Upper lobe of right lung (tissue), 1 donor: ENCODE results near the gene TMEM178B. TPM values are rescaled to one million over a fixed set of nuclear protein-coding genes. Genes with fewer than 3 reads are reported as not detected.
"Not testable (repeated sequence)": the region's sequence is repeated elsewhere in the genome, so short reads cannot be mapped to it uniquely, and the experiment has no call there.

Experiments used
- ATAC-seq: fragments of 200-7000 bp; cut with Tn5 transposase; one replicate; pipeline ENCODE4 v1.9.1; 2020; ENCODE audit warnings: mild to moderate bottlenecking, moderate library complexity
- DNase-seq: peaks from one replicate; pipeline ENCODE4 v3.0.0-alpha.2; 2020
- H3K27ac ChIP-seq: fragments of 200-600 bp; one replicate; pipeline ENCODE4 v1.8.0; 2022
- H3K27me3 ChIP-seq: fragments of 200-600 bp; one replicate; pipeline ENCODE4 v1.8.0; 2022; ENCODE audit warnings: mild to moderate bottlenecking
- H3K36me3 ChIP-seq: fragments of 200-600 bp; one replicate; pipeline ENCODE4 v1.8.0; 2022
- H3K4me1 ChIP-seq: fragments of 200-600 bp; one replicate; pipeline ENCODE4 v1.8.0; 2022
- H3K4me3 ChIP-seq: fragments of 200-600 bp; one replicate; pipeline ENCODE4 v1.8.0; 2022; ENCODE audit warnings: mild to moderate bottlenecking
- H3K9me3 ChIP-seq: fragments of 200-600 bp; one replicate; pipeline ENCODE4 v1.8.0; 2022
- CTCF ChIP-seq: fragments of 200-600 bp; IDR thresholded peaks from one replicate; pipeline ENCODE4 v1.8.0; 2022; ENCODE audit warnings: antibody characterized with exemption
- intact Hi-C: fragments of 100-400 bp; cut with DNase I; formaldehyde crosslinking; loops from one replicate; pipeline ENCODE4 v1.11.0; 2022
- total RNA-seq: library from RNA; stranded (reverse); fragmentation: NEBNext Ultra II Directional; extraction: Animal tissue kit (Norgen Biotek cat#: 25700); gene quantifications from one replicate; pipeline ENCODE4 v1.2.1, GENCODE V29; 2021
- donor health status: DM: no; HTN: yes; CAD: no; lungs with severe emphysema.

Gene TMEM178B
- total RNA-seq, 1 donor from 2014 or later: 1.4 TPM

GRCh38 chr7:141053626-141054025 is 20.2 kb upstream of the TMEM178B start:
- no peaks in the 10 kb centered on the region for H3K9me3 ChIP-seq
- H3K36me3 ChIP-seq: no peaks in the 10 kb centered on the region
- intact Hi-C loops: no loop called here
- H3K27ac ChIP-seq: no peak overlapping the region
- H3K4me3 ChIP-seq: no peak overlapping the region
- ATAC-seq: no peak
- H3K4me1 ChIP-seq: no peaks in the 10 kb centered on the region
- H3K27me3 ChIP-seq: no peaks in the 10 kb centered on the region
- no peak for DNase-seq
- no peak for TF ChIP-seq CTCF

GRCh38 chr7:141055146-141055545 is 18.7 kb upstream of the TMEM178B start:
- TF ChIP-seq CTCF: no peak
- no peaks in the 10 kb centered on the region for H3K9me3 ChIP-seq
- no peaks in the 10 kb centered on the region for H3K27me3 ChIP-seq
- no peak overlapping the region for H3K4me3 ChIP-seq
- H3K36me3 ChIP-seq: no peaks in the 10 kb centered on the region
- H3K27ac ChIP-seq: no peak overlapping the region
- intact Hi-C loops: no loop called here
- ATAC-seq (no peak), DNase-seq (no peak)
- H3K4me1 ChIP-seq: no peaks in the 10 kb centered on the region

GRCh38 chr7:141057788-141058187 is 16.1 kb upstream of the TMEM178B start:
- Histone ChIP-seq H3K27me3 (no peaks in the 10 kb centered on the region), H3K9me3 (no peaks in the 10 kb centered on the region), H3K4me1 (no peaks in the 10 kb centered on the region), H3K36me3 (no peaks in the 10 kb centered on the region), H3K27ac (no peak overlapping the region), H3K4me3 (no peak overlapping the region)
- DNase-seq: no peak
- ATAC-seq: no peak
- intact Hi-C loops: no loop called here
- TF ChIP-seq CTCF: no peak

- H3K36me3 ChIP-seq, intact Hi-C loops, DNase-seq, H3K4me3 ChIP-seq, ATAC-seq, H3K9me3 ChIP-seq, H3K27ac ChIP-seq, H3K4me1 ChIP-seq: not testable (repeated sequence)
- H3K27me3 ChIP-seq: peaks cover 24% of the 10 kb centered on the region
These were observed 6.0 kb upstream of the TMEM178B start for GRCh38 chr7:141067856-141068255.

GRCh38 chr7:141071260-141071854 is 2.5 kb upstream of the TMEM178B start:
- H3K9me3 ChIP-seq: no peaks in the 10 kb centered on the region
- no peak for DNase-seq
- no peaks in the 10 kb centered on the region for H3K36me3 ChIP-seq
- no peak for ATAC-seq
- peak; percentile 19 for TF ChIP-seq CTCF
- intact Hi-C loops: no loop called here
- H3K27ac ChIP-seq: no peak overlapping the region
- peaks cover 54% of the 10 kb centered on the region for H3K27me3 ChIP-seq
- H3K4me1 ChIP-seq: peaks cover 25% of the 10 kb centered on the region
- peak overlapping the region; percentile 52 for H3K4me3 ChIP-seq

GRCh38 chr7:141071855-141072547 is 1.9 kb upstream of the TMEM178B start:
- no peaks in the 10 kb centered on the region for H3K36me3 ChIP-seq
- no peaks in the 10 kb centered on the region for H3K9me3 ChIP-seq
- peaks cover 25% of the 10 kb centered on the region for H3K4me1 ChIP-seq
- no peak overlapping the region for H3K27ac ChIP-seq
- no peak for ATAC-seq
- no peak for TF ChIP-seq CTCF
- intact Hi-C loops: no loop called here
- peaks cover 58% of the 10 kb centered on the region for H3K27me3 ChIP-seq
- peak overlapping the region; percentile 52 for H3K4me3 ChIP-seq
- no peak for DNase-seq
